Right lobe of liver (tissue), 6 donors: ENCODE results near the gene STK10. TPM values are rescaled to one million over a fixed set of nuclear protein-coding genes. Genes with fewer than 3 reads are reported as not detected.

ENCODE experiments used
- ATAC-seq, 4 donors: fragments of 200-7000 bp; cut with Tn5 transposase; one replicate each; pipeline ENCODE4 v1.9.1; 2020; ENCODE audit warnings: mild to moderate bottlenecking in 4 of 4, moderate library complexity in 4 of 4
- DNase-seq, 3 donors: peaks; one replicate each; pipeline ENCODE4 v3.0.0-alpha.2; 2020
- H3K27ac ChIP-seq, 3 donors: fragments of 200-600 bp; one replicate each; pipeline ENCODE4 v1.8.0; 2022
- H3K27me3 ChIP-seq, 2 donors: fragments of 200-600 bp; one replicate each; pipeline ENCODE4 v1.8.0; 2022
- H3K36me3 ChIP-seq, 4 donors: fragments of 200-600 bp; sonication (generic) in 1 of 4; one replicate each; pipeline versions ENCODE4 v1.5.1 to v1.8.0; 2017 to 2022; ENCODE audit warnings: control low read depth in 1 of 4
- H3K4me1 ChIP-seq, 4 donors: fragments of 200-600 bp; sonication (generic) in 1 of 4; one replicate each; pipeline versions ENCODE4 v1.5.1 to v1.8.0; 2017 to 2022; ENCODE audit warnings: control low read depth in 1 of 4
- H3K4me3 ChIP-seq, 3 donors: fragments of 200-600 bp; one replicate each; pipeline ENCODE4 v1.8.0; 2022
- H3K9me3 ChIP-seq, 4 donors: fragments of 200-600 bp; sonication (generic) in 1 of 4; one replicate each; pipeline versions ENCODE4 v1.5.1 to v1.8.0; 2017 to 2022; ENCODE audit warnings: control low read depth in 1 of 4
- POLR2A ChIP-seq: fragments of 450-650 bp; IDR thresholded peaks from one replicate; pipeline ENCODE4 v1.6.1; 2017; ENCODE audit warnings: antibody characterized with exemption, mild to moderate bottlenecking
- WGBS: methylation state at CpG from one replicate; pipeline ENCODE4 v1.1.6; 2018; ENCODE audit warnings: low coverage, low lambda C conversion rate; ENCODE audit not compliant: insufficient coverage; ENCODE audit errors: missing lambda C conversion rate; 5-methylcytosine and 5-hydroxymethylcytosine counted together
- intact Hi-C, 2 donors: fragments of 100-400 bp; cut with DNase I; formaldehyde crosslinking; loops; one replicate each; pipeline versions ENCODE4 v1.11.2 to v1.14.1; 2022
- total RNA-seq, 6 experiments: library from RNA; depleted of rRNA in 2 of 6; stranded (reverse); fragments of >200 nt in 2 of 6; fragmentation: NEBNext Ultra II Directional in 3 of 6; extraction: Animal tissue kit (Norgen Biotek cat#: 25700) in 3 of 6; gene quantifications; one replicate each; pipeline versions ENCODE4 v1.1.0 to v1.2.4, GENCODE V29; 2016 to 2023
- TF ChIP-seq, protein P1 (sequence below), 4 donors: fragments of 200-600 bp in 3 of 4; fragments of 450-650 bp in 1 of 4; IDR thresholded peaks; one replicate each; pipeline versions ENCODE4 v1.5.1 to v1.8.0; 2016 to 2022; ENCODE audit warnings: antibody characterized with exemption in 4 of 4, mild to moderate bottlenecking in 2 of 4
- donor health status: DM: no; HTN: yes; CAD: no.
- donor health status: DM: no; HTN: no; CAD: no.
- donor health status: DM: no; HTN: no; CAD: no.
- donor health status: DM: no; HTN: yes; CAD: no.
- donor health status: DM: no; HTN: yes; CAD: no.

The STK10 gene
- total RNA-seq, 6 experiments from 2014 or later: 6.9 to 27.4 (median 9.0) TPM

DNA sequence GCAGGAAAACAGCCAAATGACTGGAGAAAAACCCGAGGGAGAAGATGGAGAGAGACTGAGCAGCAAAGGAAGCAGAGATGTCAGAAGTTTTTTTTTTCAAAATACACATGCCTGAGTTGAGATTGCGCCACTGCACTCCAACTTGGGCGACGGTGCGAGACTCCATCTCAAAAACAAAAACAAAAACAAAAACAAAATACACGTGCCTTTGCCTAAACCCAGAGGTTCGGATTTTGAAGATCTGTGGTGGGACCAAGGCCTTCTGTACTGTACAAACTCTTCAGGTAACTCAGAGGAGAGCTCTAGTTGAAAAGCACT, 142.8 kb downstream of the STK10 start:
- no peak for TF ChIP-seq POLR2A
- TF ChIP-seq, protein P1, sequence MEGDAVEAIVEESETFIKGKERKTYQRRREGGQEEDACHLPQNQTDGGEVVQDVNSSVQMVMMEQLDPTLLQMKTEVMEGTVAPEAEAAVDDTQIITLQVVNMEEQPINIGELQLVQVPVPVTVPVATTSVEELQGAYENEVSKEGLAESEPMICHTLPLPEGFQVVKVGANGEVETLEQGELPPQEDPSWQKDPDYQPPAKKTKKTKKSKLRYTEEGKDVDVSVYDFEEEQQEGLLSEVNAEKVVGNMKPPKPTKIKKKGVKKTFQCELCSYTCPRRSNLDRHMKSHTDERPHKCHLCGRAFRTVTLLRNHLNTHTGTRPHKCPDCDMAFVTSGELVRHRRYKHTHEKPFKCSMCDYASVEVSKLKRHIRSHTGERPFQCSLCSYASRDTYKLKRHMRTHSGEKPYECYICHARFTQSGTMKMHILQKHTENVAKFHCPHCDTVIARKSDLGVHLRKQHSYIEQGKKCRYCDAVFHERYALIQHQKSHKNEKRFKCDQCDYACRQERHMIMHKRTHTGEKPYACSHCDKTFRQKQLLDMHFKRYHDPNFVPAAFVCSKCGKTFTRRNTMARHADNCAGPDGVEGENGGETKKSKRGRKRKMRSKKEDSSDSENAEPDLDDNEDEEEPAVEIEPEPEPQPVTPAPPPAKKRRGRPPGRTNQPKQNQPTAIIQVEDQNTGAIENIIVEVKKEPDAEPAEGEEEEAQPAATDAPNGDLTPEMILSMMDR (IDR thresholded peaks at IDR 0.05): no peak
- DNase-seq (no peak), ATAC-seq (no peak)
- intact Hi-C loops: loop anchor here in 1 of 2 donors (10.0 kb wide), 1 partner anchor 140 kb away; no protein-coding TSS in a partner anchor
- Histone ChIP-seq H3K9me3 (no peaks in the 10 kb centered on the region), H3K4me3 (no peak overlapping the region), H3K4me1 (no peaks in the 10 kb centered on the region), H3K27ac (no peak overlapping the region), H3K27me3 (no peaks in the 10 kb centered on the region), H3K36me3 (peaks cover 0 to under 1% (median 0%) of the 10 kb centered on the region in 4 donors)
- 69% methylated on average over 7 of the region's 7 CpGs for WGBS

DNA sequence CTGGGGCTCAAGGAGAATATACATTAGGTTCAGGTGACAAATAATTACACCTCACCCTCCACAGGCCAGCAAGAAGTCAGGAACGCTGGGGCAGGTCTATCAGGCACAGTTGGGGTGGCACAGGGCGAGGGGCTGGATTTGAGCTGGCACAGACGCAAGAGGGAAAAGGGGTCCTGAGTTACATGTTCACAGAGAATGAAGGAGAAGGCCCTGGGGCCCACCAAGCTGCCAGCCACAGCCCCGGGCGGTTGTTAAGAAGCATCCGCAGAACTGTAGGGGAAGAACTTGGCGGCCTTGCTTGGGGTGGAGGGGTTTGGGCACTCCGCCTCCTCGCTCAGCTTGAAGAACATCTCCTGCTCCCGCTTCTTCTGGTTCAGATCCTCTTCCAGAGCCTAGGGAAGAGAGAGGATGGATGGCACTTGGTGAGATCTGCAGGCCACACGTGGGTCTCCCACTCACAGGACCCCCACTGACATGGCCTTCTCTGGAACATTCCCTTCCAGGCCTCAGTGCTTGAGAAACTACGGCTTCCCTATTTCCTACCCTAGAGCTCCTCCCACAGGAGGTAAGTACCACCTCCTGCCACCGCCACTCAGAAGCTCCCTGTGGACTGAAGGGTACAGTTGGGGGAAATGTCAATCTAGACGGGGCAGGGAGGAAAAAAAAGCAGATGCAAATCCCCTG, 143.3 kb downstream of the STK10 start:
- intact Hi-C loops: loop anchor here (5.0 to 10.0 kb wide), 2 partner anchors 132 to 140 kb away; no protein-coding TSS in a partner anchor
- Histone ChIP-seq H3K9me3 (no peaks in the 10 kb centered on the region), H3K27ac (no peak overlapping the region), H3K4me1 (no peaks in the 10 kb centered on the region), H3K27me3 (no peaks in the 10 kb centered on the region), H3K4me3 (no peak overlapping the region), H3K36me3 (no peaks in the 10 kb centered on the region)
- no peak for DNase-seq
- TF ChIP-seq, protein P1 (IDR thresholded peaks at IDR 0.05): no peak
- no peak for TF ChIP-seq POLR2A
- ATAC-seq: no peak
- 90% methylated on average over 6 of the region's 14 CpGs for WGBS

DNA sequence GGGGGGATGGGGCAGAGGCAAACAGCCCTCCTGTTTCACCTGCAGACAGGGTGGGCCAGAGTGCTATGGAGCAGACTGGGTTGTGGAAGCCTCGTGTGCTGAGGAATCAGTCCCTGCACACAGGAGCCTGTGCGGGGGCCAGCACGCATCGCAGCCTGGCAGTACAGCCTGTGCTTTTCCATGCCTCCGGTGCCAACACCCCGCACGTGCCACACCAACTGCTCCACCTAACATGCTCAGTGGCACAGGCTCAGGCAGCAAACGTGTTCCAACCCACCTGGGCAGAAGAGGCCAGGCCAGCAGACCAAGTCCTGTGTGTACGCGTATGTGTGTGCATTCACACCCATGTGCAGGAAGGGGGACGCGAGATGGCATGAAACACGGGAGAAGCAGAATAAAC, 144.2 kb downstream of the STK10 start:
- no peaks in the 10 kb centered on the region for H3K27me3 ChIP-seq
- intact Hi-C loops: loop anchor here (5.0 to 10.0 kb wide), 2 partner anchors 132 to 139 kb away; no protein-coding TSS in a partner anchor
- DNase-seq: no peak
- no peak for ATAC-seq
- no peak overlapping the region for H3K27ac ChIP-seq
- no peaks in the 10 kb centered on the region for H3K4me1 ChIP-seq
- H3K36me3 ChIP-seq: no peaks in the 10 kb centered on the region
- WGBS: 83% methylated on average over 5 of the region's 13 CpGs
- TF ChIP-seq POLR2A: no peak
- TF ChIP-seq, protein P1 (IDR thresholded peaks at IDR 0.05): no peak
- no peak overlapping the region for H3K4me3 ChIP-seq
- H3K9me3 ChIP-seq: no peaks in the 10 kb centered on the region

DNA sequence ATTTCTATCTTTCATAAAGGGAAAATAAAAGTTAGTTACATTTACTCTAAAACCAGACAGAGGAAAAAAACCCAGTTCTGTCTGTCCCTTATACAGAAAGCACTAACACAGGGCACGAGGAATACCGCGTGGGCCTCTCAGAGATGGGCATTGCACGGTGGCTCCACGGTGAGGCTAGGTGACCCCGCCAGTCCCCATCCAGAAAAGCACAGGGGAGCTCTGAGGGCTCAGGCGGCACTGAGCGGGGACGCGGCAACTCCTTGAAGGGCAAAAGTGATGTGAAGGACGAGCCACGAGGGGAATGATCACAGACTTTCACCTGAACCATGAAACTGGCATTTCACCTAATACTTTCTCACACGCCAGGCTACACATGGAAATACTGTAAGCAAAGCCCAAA, 145.8 kb downstream of the STK10 start:
- no peak overlapping the region for H3K27ac ChIP-seq
- H3K36me3 ChIP-seq: no peaks in the 10 kb centered on the region
- no peak for TF ChIP-seq POLR2A
- TF ChIP-seq, protein P1 (IDR thresholded peaks at IDR 0.05): no peak
- no peak overlapping the region for H3K4me3 ChIP-seq
- no peaks in the 10 kb centered on the region for H3K4me1 ChIP-seq
- 93% methylated on average over 8 of the region's 13 CpGs for WGBS
- ATAC-seq: no peak
- DNase-seq: no peak
- intact Hi-C loops: loop anchor here (5.0 to 10.0 kb wide), 2 partner anchors 130 to 137 kb away; no protein-coding TSS in a partner anchor
- no peaks in the 10 kb centered on the region for H3K27me3 ChIP-seq
- H3K9me3 ChIP-seq: no peaks in the 10 kb centered on the region
